GM18870 (cell line): ENCODE results near the gene SELENOS.

Experiments used
- ATAC-seq: cut with Tn5 transposase; IDR thresholded peaks from one replicate; pipeline ENCODE4 v1.9.1; 2021; ENCODE audit warnings: moderate library complexity; ENCODE audit not compliant: unreplicated experiment

The SELENOS gene

DNA sequence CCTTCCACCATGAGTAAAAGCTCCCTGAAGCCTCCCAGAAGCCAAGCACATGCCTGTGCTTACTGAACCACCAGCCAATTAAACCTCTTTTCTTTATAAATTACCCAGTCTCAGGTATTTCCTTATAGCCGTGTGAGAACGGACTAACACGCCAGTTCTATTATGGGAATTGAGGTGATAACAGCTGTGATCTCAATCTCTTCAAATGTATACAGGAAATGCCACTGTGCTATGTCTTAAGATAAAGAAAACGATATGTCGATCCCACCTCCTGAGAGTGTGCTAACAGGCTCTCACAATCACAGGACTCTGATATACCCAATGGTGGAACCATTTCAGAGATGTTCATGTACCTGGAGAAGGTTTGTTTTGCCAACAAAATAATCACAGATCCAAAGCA is 51.6 kb downstream of the SELENOS start:
- ATAC-seq, result no peak
